Nephron (organoid): ENCODE results near the gene UBALD2.

Experiments used
- H3K27ac Mint-ChIP-seq, 3 experiments: 2 replicates each; pipeline ENCODE4 v1.8.0; 2020; ENCODE audit warnings: mixed read lengths in 3 of 3, mild to moderate bottlenecking in 2 of 3, moderate library complexity in 1 of 3
- H3K27me3 Mint-ChIP-seq: 2 replicates; pipeline ENCODE4 v1.8.0; 2021; ENCODE audit warnings: low read depth, mild to moderate bottlenecking, moderate library complexity, mixed read lengths
- H3K36me3 Mint-ChIP-seq: 2 replicates; pipeline ENCODE4 v1.8.0; 2020; ENCODE audit warnings: low read depth, mixed read lengths
- H3K4me1 Mint-ChIP-seq: 2 replicates; pipeline ENCODE4 v1.8.0; 2020; ENCODE audit warnings: mixed read lengths
- H3K4me3 Mint-ChIP-seq, 3 experiments: 2 replicates each; pipeline ENCODE4 v1.8.0; 2020; ENCODE audit warnings: mild to moderate bottlenecking in 3 of 3, mixed read lengths in 3 of 3, moderate library complexity in 2 of 3
- H3K9me3 Mint-ChIP-seq: 2 replicates; pipeline ENCODE4 v1.8.0; 2020; ENCODE audit warnings: mixed read lengths
- CTCF ChIP-seq, 3 experiments: fragments of 200-600 bp; sonication (generic); IDR thresholded peaks; one replicate each; pipeline ENCODE4 v1.5.0; 2021; ENCODE audit warnings: antibody characterized with exemption in 3 of 3; ENCODE audit not compliant: unreplicated experiment in 3 of 3

Gene UBALD2

GRCh38 chr17:76275382-76276068, 10.4 kb downstream of the UBALD2 start:
- no peak overlapping the region for H3K27ac Mint-ChIP-seq
- H3K9me3 Mint-ChIP-seq = no peaks in the 10 kb centered on the region
- no peaks in the 10 kb centered on the region for H3K27me3 Mint-ChIP-seq
- no peak for TF ChIP-seq CTCF (IDR thresholded peaks at IDR 0.05; ENCODE audit: unreplicated experiment in 3 of 3)
- peaks cover 5% of the 10 kb centered on the region for H3K36me3 Mint-ChIP-seq
- H3K4me3 Mint-ChIP-seq = no peak overlapping the region
- H3K4me1 Mint-ChIP-seq = peaks cover 10% of the 10 kb centered on the region

- H3K9me3 Mint-ChIP-seq = no peaks in the 10 kb centered on the region
- H3K27ac Mint-ChIP-seq = no peak overlapping the region
- TF ChIP-seq CTCF (IDR thresholded peaks at IDR 0.05; ENCODE audit: unreplicated experiment in 3 of 3) = no peak
- no peaks in the 10 kb centered on the region for H3K27me3 Mint-ChIP-seq
- peaks cover 5% of the 10 kb centered on the region for H3K36me3 Mint-ChIP-seq
- H3K4me1 Mint-ChIP-seq = peaks cover 7% of the 10 kb centered on the region
- no peak overlapping the region for H3K4me3 Mint-ChIP-seq
Measured at GRCh38 chr17:76276069-76276431, 10.9 kb downstream of the UBALD2 start.

GRCh38 chr17:76276461-76277299, 11.5 kb downstream of the UBALD2 start:
- Mint-ChIP-seq H3K9me3 (no peaks in the 10 kb centered on the region), H3K27me3 (no peaks in the 10 kb centered on the region), H3K4me3 (no peak overlapping the region), H3K36me3 (peaks cover 5% of the 10 kb centered on the region), H3K27ac (no peak overlapping the region), H3K4me1 (peaks cover 5% of the 10 kb centered on the region)
- no peak for TF ChIP-seq CTCF (IDR thresholded peaks at IDR 0.05; ENCODE audit: unreplicated experiment in 3 of 3)

- Mint-ChIP-seq H3K27ac (no peak overlapping the region), H3K4me1 (peaks cover 8% of the 10 kb centered on the region), H3K36me3 (peaks cover 5% of the 10 kb centered on the region), H3K4me3 (no peak overlapping the region), H3K9me3 (no peaks in the 10 kb centered on the region), H3K27me3 (no peaks in the 10 kb centered on the region)
- no peak for TF ChIP-seq CTCF (IDR thresholded peaks at IDR 0.05; ENCODE audit: unreplicated experiment in 3 of 3)
Measured at GRCh38 chr17:76277300-76278267, 12.4 kb downstream of the UBALD2 start.

GRCh38 chr17:76278268-76278908, 13.2 kb downstream of the UBALD2 start:
- H3K4me1 Mint-ChIP-seq = peaks cover 4% of the 10 kb centered on the region
- H3K27me3 Mint-ChIP-seq = no peaks in the 10 kb centered on the region
- H3K9me3 Mint-ChIP-seq = no peaks in the 10 kb centered on the region
- TF ChIP-seq CTCF (IDR thresholded peaks at IDR 0.05; ENCODE audit: unreplicated experiment in 3 of 3) = no peak
- peaks cover 5% of the 10 kb centered on the region for H3K36me3 Mint-ChIP-seq
- no peak overlapping the region for H3K4me3 Mint-ChIP-seq
- no peak overlapping the region for H3K27ac Mint-ChIP-seq
